MM.1S (cell line): ENCODE measurements around the gene ADARB1.

Experiments used
- DNase-seq: peaks from one replicate; pipeline ENCODE4 v3.0.0-alpha.2; 2015
- H2AFZ ChIP-seq: fragments of 300-600 bp; sonication (generic); 2 replicates; pipeline ENCODE4 v1.6.0; 2016; ENCODE audit warnings: antibody characterized with exemption, low read length
- H3F3A ChIP-seq: fragments of 300-600 bp; sonication (generic); 2 replicates; pipeline ENCODE4 v1.6.1; 2016; ENCODE audit warnings: mild to moderate bottlenecking, antibody characterized with exemption, low read length, moderate library complexity, mixed read lengths; ENCODE audit not compliant: insufficient read depth
- H3K27ac ChIP-seq: fragments of 300-600 bp; sonication (generic); 2 replicates; pipeline ENCODE4 v1.5.1; 2016; ENCODE audit warnings: mild to moderate bottlenecking, low read length
- H3K27me3 ChIP-seq: fragments of 300-600 bp; sonication (generic); replicated peaks from 2 replicates; pipeline ENCODE4 v1.6.0; 2016; ENCODE audit warnings: low read length; ENCODE audit not compliant: insufficient read depth
- H3K36me3 ChIP-seq: fragments of 300-600 bp; sonication (generic); replicated peaks from 2 replicates; pipeline ENCODE4 v1.6.1; 2016; ENCODE audit warnings: mild to moderate bottlenecking, low read length, mixed read lengths; ENCODE audit not compliant: insufficient read depth
- H3K4me1 ChIP-seq: fragments of 300-600 bp; sonication (generic); 2 replicates; pipeline ENCODE4 v1.6.1; 2016; ENCODE audit warnings: low read length, mixed read lengths
- H3K4me2 ChIP-seq: fragments of 300-600 bp; sonication (generic); 2 replicates; pipeline ENCODE4 v1.6.0; 2016; ENCODE audit warnings: low read depth, low read length
- H3K4me3 ChIP-seq: fragments of 300-600 bp; sonication (generic); 2 replicates; pipeline ENCODE4 v1.5.1; 2016; ENCODE audit warnings: low read length, mixed read lengths
- H3K79me2 ChIP-seq: fragments of 300-600 bp; sonication (generic); 2 replicates; pipeline ENCODE4 v1.6.1; 2016; ENCODE audit warnings: mixed run types, low read length, mixed read lengths
- H3K9ac ChIP-seq: fragments of 300-600 bp; sonication (generic); 2 replicates; pipeline ENCODE4 v1.6.1; 2016; ENCODE audit warnings: low read length, mixed read lengths
- H3K9me2 ChIP-seq: fragments of 300-600 bp; sonication (generic); replicated peaks from 2 replicates; pipeline ENCODE4 v1.6.1; 2016; ENCODE audit warnings: mild to moderate bottlenecking, low read length, mixed read lengths; ENCODE audit not compliant: insufficient read depth
- H3K9me3 ChIP-seq: fragments of 300-600 bp; sonication (generic); replicated peaks from 2 replicates; pipeline ENCODE4 v1.6.1; 2016; ENCODE audit warnings: mild to moderate bottlenecking, low read length, mixed read lengths; ENCODE audit not compliant: insufficient read depth
- H4K20me1 ChIP-seq: fragments of 300-600 bp; sonication (generic); 2 replicates; pipeline ENCODE4 v1.6.1; 2016; ENCODE audit warnings: mild to moderate bottlenecking, low read length, moderate library complexity, mixed read lengths; ENCODE audit not compliant: insufficient read depth
- EZH2 ChIP-seq: fragments of 300-600 bp; sonication (generic); optimal IDR thresholded peaks from 2 replicates; pipeline ENCODE3; 2017; ENCODE audit warnings: low read depth, mild to moderate bottlenecking, antibody characterized with exemption, low read length, mixed read lengths
- EZH2phosphoT487 ChIP-seq: fragments of 300-600 bp; sonication (generic); IDR thresholded peaks from 2 replicates; pipeline ENCODE4 v1.6.1; 2018; ENCODE audit warnings: antibody characterized with exemption, low read length
- TF ChIP-seq, protein P1 (sequence below): fragments of 300-600 bp; sonication (generic); IDR thresholded peaks from 2 replicates; pipeline ENCODE4 v1.5.1; 2016; ENCODE audit warnings: antibody characterized with exemption, low read length, mixed read lengths

ADARB1 gene

DNA sequence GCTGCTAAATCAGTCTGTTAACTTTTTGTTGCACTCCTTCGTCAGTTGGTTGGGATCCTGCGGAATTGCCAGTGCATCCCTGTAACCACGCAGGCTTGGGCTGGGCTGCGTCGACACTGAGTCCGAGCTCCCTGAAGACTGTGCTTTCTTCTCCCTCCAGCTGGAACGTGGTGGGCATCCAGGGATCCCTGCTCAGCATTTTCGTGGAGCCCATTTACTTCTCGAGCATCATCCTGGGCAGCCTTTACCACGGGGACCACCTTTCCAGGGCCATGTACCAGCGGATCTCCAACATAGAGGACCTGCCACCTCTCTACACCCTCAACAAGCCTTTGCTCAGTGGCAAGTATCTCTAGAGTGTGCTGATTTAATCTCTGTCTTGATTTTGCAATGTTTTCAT is 130.0 kb downstream of the ADARB1 start:
- Histone ChIP-seq H3F3A (no peaks in the 10 kb centered on the region), H3K9me2 (no peaks in the 10 kb centered on the region), H2AFZ (no peak overlapping the region), H3K4me3 (no peak overlapping the region), H3K9me3 (no peaks in the 10 kb centered on the region), H4K20me1 (peaks cover 2% of the 10 kb centered on the region; the same call in 1 of the 2 replicates), H3K27ac (no peak overlapping the region), H3K4me1 (peaks cover 3% of the 10 kb centered on the region; the same call in 1 of the 2 replicates), H3K79me2 (no peaks in the 10 kb centered on the region), H3K27me3 (peaks cover 98% of the 10 kb centered on the region), H3K36me3 (no peaks in the 10 kb centered on the region), H3K9ac (no peak overlapping the region), H3K4me2 (peak overlapping the region; percentile 8; the same call in 1 of the 2 replicates)
- TF ChIP-seq, protein P1, sequence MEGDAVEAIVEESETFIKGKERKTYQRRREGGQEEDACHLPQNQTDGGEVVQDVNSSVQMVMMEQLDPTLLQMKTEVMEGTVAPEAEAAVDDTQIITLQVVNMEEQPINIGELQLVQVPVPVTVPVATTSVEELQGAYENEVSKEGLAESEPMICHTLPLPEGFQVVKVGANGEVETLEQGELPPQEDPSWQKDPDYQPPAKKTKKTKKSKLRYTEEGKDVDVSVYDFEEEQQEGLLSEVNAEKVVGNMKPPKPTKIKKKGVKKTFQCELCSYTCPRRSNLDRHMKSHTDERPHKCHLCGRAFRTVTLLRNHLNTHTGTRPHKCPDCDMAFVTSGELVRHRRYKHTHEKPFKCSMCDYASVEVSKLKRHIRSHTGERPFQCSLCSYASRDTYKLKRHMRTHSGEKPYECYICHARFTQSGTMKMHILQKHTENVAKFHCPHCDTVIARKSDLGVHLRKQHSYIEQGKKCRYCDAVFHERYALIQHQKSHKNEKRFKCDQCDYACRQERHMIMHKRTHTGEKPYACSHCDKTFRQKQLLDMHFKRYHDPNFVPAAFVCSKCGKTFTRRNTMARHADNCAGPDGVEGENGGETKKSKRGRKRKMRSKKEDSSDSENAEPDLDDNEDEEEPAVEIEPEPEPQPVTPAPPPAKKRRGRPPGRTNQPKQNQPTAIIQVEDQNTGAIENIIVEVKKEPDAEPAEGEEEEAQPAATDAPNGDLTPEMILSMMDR = no peak
- TF ChIP-seq EZH2phosphoT487 (no peak), EZH2 (no peak)
- no peak for DNase-seq

DNA sequence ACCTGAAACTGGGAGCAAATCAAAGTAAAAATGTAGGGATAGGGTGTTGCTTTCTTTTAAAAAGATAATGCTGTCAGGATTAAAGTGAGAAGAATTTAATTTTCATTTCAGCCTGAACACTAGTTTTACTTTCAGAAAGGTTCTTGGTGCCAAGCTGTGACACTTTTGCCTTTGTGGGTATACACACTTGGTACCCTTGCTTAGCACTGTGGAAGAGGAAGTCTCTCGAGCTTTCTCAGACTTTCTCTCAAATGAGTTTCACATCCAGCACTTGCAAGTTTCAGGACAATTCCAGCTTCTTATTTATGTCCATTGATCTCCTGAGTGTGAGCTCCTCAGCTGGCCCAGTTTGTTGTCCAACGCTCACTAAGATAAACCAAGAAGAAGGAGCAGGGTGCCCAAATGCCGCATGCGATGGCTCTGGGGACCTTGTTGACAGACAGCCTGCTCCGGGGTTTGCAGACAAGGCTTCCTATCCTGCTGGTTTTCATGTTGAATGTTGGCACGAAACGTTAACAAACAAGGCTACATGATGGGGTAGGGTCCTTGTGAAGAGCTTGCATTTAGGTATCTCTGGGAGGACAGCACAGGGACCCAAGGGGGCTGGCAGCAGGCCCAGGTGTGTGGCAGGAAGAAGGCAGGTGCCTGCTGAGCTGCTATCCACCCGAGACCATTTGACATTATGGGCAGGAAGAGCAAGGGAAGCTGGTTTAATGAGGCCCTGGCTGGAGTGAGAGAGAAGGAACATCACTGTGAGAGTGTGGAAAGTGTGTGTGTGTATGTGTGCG is 133.7 kb downstream of the ADARB1 start:
- Histone ChIP-seq H3K79me2 (no peaks in the 10 kb centered on the region), H3K27ac (no peak overlapping the region), H3K9me3 (no peaks in the 10 kb centered on the region), H3K9me2 (no peaks in the 10 kb centered on the region), H3K27me3 (peaks cover 98% of the 10 kb centered on the region), H3K9ac (no peak overlapping the region), H4K20me1 (peaks cover 2% of the 10 kb centered on the region; the same call in 1 of the 2 replicates), H3K4me2 (no peak overlapping the region), H2AFZ (no peak overlapping the region), H3K4me1 (peaks cover 3% of the 10 kb centered on the region; the same call in 1 of the 2 replicates), H3K36me3 (no peaks in the 10 kb centered on the region), H3K4me3 (no peak overlapping the region), H3F3A (no peaks in the 10 kb centered on the region)
- TF ChIP-seq EZH2 (no peak), EZH2phosphoT487 (no peak)
- TF ChIP-seq, protein P1 = no peak
- no peak for DNase-seq

GRCh38 chr21:45208627-45208951 is 134.2 kb downstream of the ADARB1 start:
- no peaks in the 10 kb centered on the region for H3K36me3 ChIP-seq

More at GRCh38 chr21:45208627-45208951, 134.2 kb downstream of the ADARB1 start:
- no peaks in the 10 kb centered on the region for H3F3A ChIP-seq
- no peak overlapping the region for H3K4me3 ChIP-seq
- no peak for DNase-seq
- no peaks in the 10 kb centered on the region for H3K79me2 ChIP-seq
- no peak overlapping the region for H3K4me2 ChIP-seq
- peaks cover 3% of the 10 kb centered on the region; the same call in 1 of the 2 replicates for H3K4me1 ChIP-seq
- H3K27me3 ChIP-seq = peaks cover 98% of the 10 kb centered on the region
- H3K9me2 ChIP-seq = no peaks in the 10 kb centered on the region
- no peak overlapping the region for H2AFZ ChIP-seq
- no peak overlapping the region for H3K27ac ChIP-seq
- H3K9ac ChIP-seq = no peak overlapping the region
- peaks cover 2% of the 10 kb centered on the region; the same call in 1 of the 2 replicates for H4K20me1 ChIP-seq
- H3K9me3 ChIP-seq = no peaks in the 10 kb centered on the region
- TF ChIP-seq EZH2 (no peak), EZH2phosphoT487 (no peak)
- TF ChIP-seq, protein P1 = no peak
